Smooth muscle cell (in vitro differentiated cells): ENCODE measurements around the gene GRM4. TPM values are rescaled to one million over a fixed set of nuclear protein-coding genes. Genes with fewer than 3 reads are reported as not detected.

Experiments used
- DNase-seq: peaks from one replicate; lab custom pipeline; 2025; ENCODE audit not compliant: unreplicated experiment; lab: John Stamatoyannopoulos, UW
- H2AFZ ChIP-seq: fragments of 200-600 bp; sonication (generic); 2 replicates; pipeline ENCODE4 v1.6.0; 2016; ENCODE audit warnings: antibody characterized with exemption, low read depth, mild to moderate bottlenecking
- H3F3A ChIP-seq: fragments of 200-600 bp; sonication (generic); 2 replicates; pipeline ENCODE4 v1.6.0; 2017; ENCODE audit warnings: antibody characterized with exemption, low read depth
- H3K27ac ChIP-seq: fragments of 200-600 bp; sonication (generic); 2 replicates; pipeline ENCODE4 v1.5.1; 2016; ENCODE audit warnings: low read depth, mild to moderate bottlenecking
- H3K27me3 ChIP-seq: fragments of 200-600 bp; sonication (generic); 2 replicates; pipeline ENCODE4 v1.6.1; 2016; ENCODE audit warnings: low read depth, mild to moderate bottlenecking
- H3K36me3 ChIP-seq: fragments of 200-600 bp; sonication (generic); 2 replicates; pipeline ENCODE4 v1.5.1; 2016; ENCODE audit warnings: low read depth
- H3K4me1 ChIP-seq: fragments of 200-600 bp; sonication (generic); 2 replicates; pipeline ENCODE4 v1.5.1; 2016; ENCODE audit warnings: low read depth
- H3K4me2 ChIP-seq: fragments of 200-600 bp; sonication (generic); 2 replicates; pipeline ENCODE4 v1.6.0; 2016; ENCODE audit warnings: mild to moderate bottlenecking
- H3K4me3 ChIP-seq: fragments of 200-600 bp; sonication (generic); 2 replicates; pipeline ENCODE4 v1.5.1; 2016; ENCODE audit warnings: mild to moderate bottlenecking
- H3K79me2 ChIP-seq: fragments of 200-600 bp; sonication (generic); 2 replicates; pipeline ENCODE4 v1.6.0; 2016; ENCODE audit warnings: low read depth, mild to moderate bottlenecking
- H3K9ac ChIP-seq: fragments of 200-600 bp; sonication (generic); 2 replicates; pipeline ENCODE4 v1.6.0; 2016; ENCODE audit warnings: low read depth
- H3K9me3 ChIP-seq: fragments of 200-600 bp; sonication (generic); replicated peaks from 2 replicates; pipeline ENCODE4 v1.5.1; 2016; ENCODE audit warnings: low read depth
- H4K20me1 ChIP-seq: fragments of 200-600 bp; sonication (generic); 2 replicates; pipeline ENCODE4 v1.6.0; 2016; ENCODE audit warnings: low read depth
- CTCF ChIP-seq: fragments of 200-600 bp; sonication (generic); IDR thresholded peaks from 2 replicates; pipeline ENCODE4 v1.5.1; 2017; ENCODE audit warnings: borderline replicate concordance, mild to moderate bottlenecking, antibody characterized with exemption; ENCODE audit not compliant: insufficient read depth, poor library complexity, severe bottlenecking
- WGBS: methylation state at CpG from one replicate; pipeline ENCODE4 v1.1.7; 2016; ENCODE audit warnings: low lambda C conversion rate; 5-methylcytosine and 5-hydroxymethylcytosine counted together
- polyA plus RNA-seq: library from polyadenylated mRNA; unstranded; fragments of >200 nt; fragmentation: Nextera tagmentation; extraction: Ambion mirVana; gene quantifications from 2 replicates; pipeline ENCODE4 v1.2.1, GENCODE V29; 2016
- total RNA-seq: library from RNA; depleted of rRNA; stranded (reverse); fragments of >200 nt; gene quantifications from 2 replicates; pipeline ENCODE4 v1.2.3, GENCODE V29; 2014

Gene GRM4
- total and polyA plus RNA-seq, 2 experiments from 2014 or later = 0.21 TPM; not detected in 1

DNA sequence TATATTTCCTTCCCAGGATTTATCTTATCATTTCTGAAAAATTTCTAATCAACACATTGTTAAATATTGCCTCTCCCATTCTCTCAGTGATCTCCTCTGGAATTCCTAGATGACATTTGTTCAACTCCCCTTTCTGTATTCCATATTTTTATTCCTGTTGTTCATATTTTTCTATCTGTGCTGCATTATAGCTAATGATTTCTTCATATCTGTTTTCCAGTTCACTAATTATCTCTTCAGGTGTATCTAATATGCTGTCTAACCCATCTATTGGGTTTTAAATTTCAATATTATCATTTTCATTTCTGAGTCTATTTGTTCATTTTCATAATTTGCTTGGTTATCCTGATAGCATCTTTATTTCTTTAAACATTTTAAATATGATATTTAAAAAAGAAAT lies 141.9 kb downstream of the GRM4 start:
- no peak for TF ChIP-seq CTCF
- DNase-seq = no peak
- H2AFZ ChIP-seq = no peak overlapping the region
- no peaks in the 10 kb centered on the region for H4K20me1 ChIP-seq
- no peak overlapping the region for H3K9ac ChIP-seq
- no peak overlapping the region for H3K4me2 ChIP-seq
- H3K4me3 ChIP-seq = no peak overlapping the region
- H3K36me3 ChIP-seq = no peaks in the 10 kb centered on the region
- H3K9me3 ChIP-seq = no peaks in the 10 kb centered on the region
- no peaks in the 10 kb centered on the region for H3K79me2 ChIP-seq
- no peaks in the 10 kb centered on the region for H3F3A ChIP-seq
- H3K27me3 ChIP-seq = no peaks in the 10 kb centered on the region
- no peak overlapping the region for H3K27ac ChIP-seq
- H3K4me1 ChIP-seq = no peaks in the 10 kb centered on the region

GRCh38 chr6:34001706-34002621 lies 143.9 kb downstream of the GRM4 start:
- Histone ChIP-seq H3K9me3 (no peaks in the 10 kb centered on the region), H3K4me2 (no peak overlapping the region), H3F3A (no peaks in the 10 kb centered on the region), H3K79me2 (no peaks in the 10 kb centered on the region), H3K4me1 (no peaks in the 10 kb centered on the region), H3K27me3 (no peaks in the 10 kb centered on the region), H3K36me3 (no peaks in the 10 kb centered on the region), H3K4me3 (no peak overlapping the region), H3K9ac (no peak overlapping the region), H4K20me1 (no peaks in the 10 kb centered on the region), H3K27ac (no peak overlapping the region), H2AFZ (no peak overlapping the region)
- no peak for TF ChIP-seq CTCF
- DNase-seq = no peak
- 88% methylated on average over 41 of the region's 41 CpGs for WGBS

DNA sequence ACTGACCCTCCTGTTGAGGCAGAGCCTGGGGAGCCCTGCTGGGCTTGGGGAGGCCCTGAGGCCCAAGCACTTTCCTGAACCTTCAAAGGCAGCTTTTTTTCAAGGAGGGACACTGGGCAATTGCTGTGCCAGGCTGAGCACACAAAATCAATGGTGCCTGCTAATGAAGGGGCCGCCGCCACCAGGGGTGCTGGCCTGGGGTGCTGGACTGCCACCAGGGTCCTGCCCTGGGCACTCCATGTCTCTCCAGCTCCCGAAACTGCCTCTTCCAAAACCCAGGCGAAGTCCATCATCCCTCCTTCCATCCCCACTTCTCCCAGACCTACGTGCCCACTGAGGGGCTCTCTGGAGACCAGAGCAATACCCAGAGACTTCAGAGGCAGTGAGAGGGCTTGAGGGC lies 145.6 kb downstream of the GRM4 start:
- no peaks in the 10 kb centered on the region for H3F3A ChIP-seq
- no peak overlapping the region for H2AFZ ChIP-seq
- DNase-seq = no peak
- H3K9me3 ChIP-seq = no peaks in the 10 kb centered on the region
- H3K36me3 ChIP-seq = no peaks in the 10 kb centered on the region
- H3K9ac ChIP-seq = no peak overlapping the region
- no peaks in the 10 kb centered on the region for H4K20me1 ChIP-seq
- H3K27ac ChIP-seq = no peak overlapping the region
- H3K27me3 ChIP-seq = peaks cover 7% of the 10 kb centered on the region
- TF ChIP-seq CTCF = no peak
- no peak overlapping the region for H3K4me2 ChIP-seq
- H3K4me1 ChIP-seq = no peaks in the 10 kb centered on the region
- no peaks in the 10 kb centered on the region for H3K79me2 ChIP-seq
- WGBS = 96% methylated on average over 5 of the region's 5 CpGs
- H3K4me3 ChIP-seq = no peak overlapping the region

- Histone ChIP-seq H3K4me2 (no peak overlapping the region), H3F3A (no peaks in the 10 kb centered on the region), H2AFZ (no peak overlapping the region), H4K20me1 (no peaks in the 10 kb centered on the region), H3K27ac (no peak overlapping the region), H3K79me2 (no peaks in the 10 kb centered on the region), H3K27me3 (peaks cover 7% of the 10 kb centered on the region), H3K36me3 (no peaks in the 10 kb centered on the region), H3K9ac (no peak overlapping the region), H3K4me3 (no peak overlapping the region), H3K4me1 (no peaks in the 10 kb centered on the region), H3K9me3 (no peaks in the 10 kb centered on the region)
- DNase-seq = no peak
- 88% methylated on average over 4 of the region's 4 CpGs for WGBS
- TF ChIP-seq CTCF = no peak
Observed at GRCh38 chr6:33999567-33999966, 146.3 kb downstream of the GRM4 start.
